GM18505 (cell line): ENCODE data around the gene HSDL2.
"Not testable (repeated sequence)": the region's sequence is repeated elsewhere in the genome, so short reads cannot be mapped to it uniquely, and the experiment has no call there.

ENCODE experiments used
- ATAC-seq: cut with Tn5 transposase; IDR thresholded peaks from one replicate; pipeline ENCODE4 v1.9.1; 2021; ENCODE audit not compliant: unreplicated experiment
- POLR2A ChIP-seq: IDR thresholded peaks from 4 replicates; pipeline ENCODE4 v1.6.1; 2011; ENCODE audit warnings: borderline replicate concordance; ENCODE audit not compliant: insufficient read depth, insufficient read length; ENCODE audit errors: extremely low read depth

HSDL2 gene

DNA sequence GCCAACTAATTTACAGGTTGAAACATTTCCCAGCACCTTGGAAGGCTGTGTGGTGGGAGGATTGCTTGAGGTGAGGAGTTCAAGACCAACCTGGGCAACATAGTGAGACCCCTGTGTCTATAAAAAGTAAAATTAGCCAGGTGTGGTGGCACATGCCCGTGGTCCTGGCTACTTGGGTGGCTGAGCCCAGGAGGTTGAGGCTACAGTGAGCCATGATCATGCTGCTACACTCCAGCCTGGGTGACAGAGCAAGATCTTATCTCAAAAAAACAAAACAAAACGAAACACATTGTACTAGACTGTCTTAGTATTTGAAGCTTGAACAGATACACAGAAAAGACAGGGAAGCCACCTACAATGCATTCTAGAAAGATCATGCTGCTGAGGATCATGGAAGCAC lies 2.8 kb upstream of the HSDL2 start:
- ATAC-seq: no peak
- no peak for TF ChIP-seq POLR2A

DNA sequence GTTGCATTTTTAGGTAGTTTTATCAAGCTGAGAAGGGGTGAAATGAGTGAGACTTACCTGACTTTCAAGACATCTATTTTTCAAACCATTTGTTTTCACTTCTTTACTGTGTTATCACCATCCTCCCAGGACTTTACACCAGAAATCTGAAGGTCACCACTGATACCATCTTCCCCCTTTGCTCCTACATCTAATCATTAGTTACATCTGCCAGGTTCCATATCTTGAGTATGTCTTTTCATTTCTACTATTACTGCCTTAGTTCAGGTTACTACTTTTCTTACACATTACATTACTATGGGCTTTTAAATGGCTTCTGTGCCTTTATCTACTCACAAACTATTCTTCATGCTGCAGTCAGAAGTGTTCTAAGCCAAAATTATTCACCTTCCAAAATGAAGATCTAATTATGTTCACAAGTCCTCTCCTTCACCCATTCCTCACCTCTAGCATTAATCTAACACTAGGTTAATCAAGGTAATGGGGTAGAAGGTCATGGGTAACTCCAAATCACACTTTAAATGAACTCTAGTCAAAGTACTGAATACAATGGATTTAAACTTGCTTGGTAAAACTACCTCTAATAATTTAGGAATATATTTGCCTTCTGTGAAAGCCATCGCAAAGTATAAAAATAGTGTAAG lies 2.1 kb upstream of the HSDL2 start:
- no peak for ATAC-seq
- TF ChIP-seq POLR2A: no peak

DNA sequence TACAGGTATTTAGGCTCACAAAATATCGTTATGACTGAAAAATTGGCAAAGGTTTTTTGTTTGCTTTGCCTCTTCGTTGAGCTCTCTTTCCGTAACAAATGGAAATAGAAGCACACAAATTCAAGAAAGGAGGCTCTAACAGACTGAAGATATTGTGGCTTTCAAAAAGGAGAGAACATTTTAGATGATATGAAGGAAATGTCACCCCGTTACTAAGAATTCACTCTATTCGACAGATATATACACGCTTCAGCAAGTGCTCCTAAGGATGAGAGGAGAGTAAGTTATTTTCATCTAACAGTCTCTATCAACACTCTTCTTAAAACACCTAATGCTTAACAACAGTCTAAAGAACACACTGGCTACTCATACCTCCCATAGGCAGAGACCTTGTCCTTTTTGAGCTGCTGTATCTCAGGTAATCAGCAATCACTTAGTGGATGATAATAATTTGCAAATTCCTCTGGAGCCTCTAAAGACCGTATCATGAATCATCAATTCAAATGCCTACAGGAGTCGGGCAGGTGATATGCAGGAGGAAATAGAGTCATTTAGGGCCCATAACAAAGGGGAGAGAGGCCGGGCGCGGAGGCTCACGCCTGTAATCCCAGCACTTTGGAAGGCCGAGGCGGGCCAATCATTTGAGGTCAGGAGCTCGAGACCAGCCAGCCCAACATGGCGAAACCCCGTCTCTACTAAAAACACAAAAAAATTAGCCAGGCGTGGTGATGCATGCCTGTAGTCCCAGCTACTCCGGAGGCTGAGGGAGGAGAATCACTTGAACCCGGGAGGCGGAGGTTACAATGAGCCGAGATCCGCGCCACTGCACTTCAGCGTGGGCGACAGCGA lies 1.4 kb upstream of the HSDL2 start:
- ATAC-seq: peak; percentile 4
- TF ChIP-seq POLR2A: no peak

- TF ChIP-seq POLR2A: peak; percentile 77
- peak; percentile 79 for ATAC-seq
Observed at GRCh38 chr9:112379177-112380101, 469 bp upstream of the HSDL2 start.

DNA sequence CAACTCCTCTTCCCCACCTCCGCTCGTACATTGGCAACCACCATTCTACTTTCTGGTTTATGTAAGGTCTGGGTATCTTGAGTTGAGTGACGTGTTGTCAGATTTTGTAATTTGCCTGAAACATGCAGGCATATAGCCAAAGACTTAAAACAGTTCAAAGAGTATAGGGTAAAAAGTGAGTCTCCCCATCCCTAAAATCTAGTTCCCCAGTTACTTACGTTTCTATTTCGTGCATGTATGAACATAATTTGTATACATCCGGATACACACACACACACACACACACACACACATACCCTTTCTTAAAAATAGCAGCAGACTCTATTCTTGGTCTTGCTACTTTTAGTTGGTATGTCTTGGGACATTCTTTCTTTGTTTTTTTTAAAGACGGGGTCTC lies 915 bp downstream of the HSDL2 start:
- TF ChIP-seq POLR2A: no peak
- ATAC-seq: no peak

- ATAC-seq: no peak
- TF ChIP-seq POLR2A: no peak
Observed at GRCh38 chr9:112382066-112382465, 2.2 kb downstream of the HSDL2 start.

DNA sequence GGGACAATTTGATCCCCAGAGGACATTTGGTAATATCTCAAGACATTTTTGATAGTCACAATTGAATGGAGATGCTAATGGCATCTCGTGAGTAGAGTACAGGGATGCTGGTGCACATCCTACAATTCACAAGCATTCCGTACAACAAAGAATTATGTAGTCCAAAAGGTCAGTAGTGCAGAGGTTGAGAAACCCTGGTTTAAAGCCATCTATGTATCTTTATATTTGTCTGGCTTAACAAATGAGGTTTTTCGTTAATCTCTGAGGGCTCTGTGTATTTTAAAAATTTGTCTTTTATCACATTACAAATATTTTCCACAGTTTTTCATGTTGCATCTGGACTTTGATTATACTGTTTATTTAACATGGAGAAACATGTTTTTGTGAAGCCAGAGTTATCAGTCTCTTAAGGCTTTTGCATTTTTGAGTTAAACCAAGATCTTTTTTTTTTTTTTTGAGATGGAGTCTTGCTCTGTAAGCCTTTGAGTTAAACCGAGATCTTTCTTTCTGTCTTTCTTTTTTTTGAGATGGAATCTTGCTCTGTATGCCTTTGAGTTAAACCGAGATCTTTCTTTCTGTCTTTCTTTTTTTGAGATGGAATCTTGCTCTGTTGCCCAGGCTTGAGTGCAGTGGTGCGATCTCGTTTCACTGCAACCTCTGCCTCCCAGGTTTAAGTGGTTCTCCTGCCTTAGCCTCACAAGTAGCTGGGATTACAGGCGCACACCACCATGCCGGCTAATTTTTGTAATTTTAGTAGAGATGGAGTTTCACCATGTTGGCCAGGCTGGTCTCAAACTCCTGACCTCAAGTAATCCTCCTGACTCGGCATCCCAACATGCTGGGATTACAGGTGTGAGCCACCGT lies 2.8 kb downstream of the HSDL2 start:
- TF ChIP-seq POLR2A: no peak
- ATAC-seq: no peak

- TF ChIP-seq POLR2A: no peak
- ATAC-seq: no peak
Observed at GRCh38 chr9:112384219-112384618, 4.3 kb downstream of the HSDL2 start.

- no peak for TF ChIP-seq POLR2A
- no peak for ATAC-seq
Observed at GRCh38 chr9:112384690-112385089, 4.8 kb downstream of the HSDL2 start.

DNA sequence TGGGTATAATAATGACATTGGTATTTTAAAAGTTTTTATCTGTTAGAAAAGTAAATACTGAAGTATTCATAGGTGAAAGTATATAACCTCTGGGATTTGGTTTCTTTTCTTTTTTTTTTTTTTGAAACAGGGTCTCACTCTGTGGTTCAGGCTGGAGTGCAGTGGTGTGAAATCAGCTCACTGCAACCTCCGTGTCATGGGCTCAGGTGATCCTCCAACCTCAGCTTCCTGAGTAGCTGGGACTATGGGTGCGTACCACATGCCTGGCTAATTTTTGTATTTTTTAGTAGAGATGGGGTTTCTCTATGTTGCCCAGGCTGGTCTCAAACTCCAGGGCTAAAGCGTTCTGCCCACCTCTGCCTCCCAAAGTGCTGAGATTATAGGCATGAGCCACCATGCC lies 7.2 kb downstream of the HSDL2 start:
- ATAC-seq: no peak
- TF ChIP-seq POLR2A: no peak

DNA sequence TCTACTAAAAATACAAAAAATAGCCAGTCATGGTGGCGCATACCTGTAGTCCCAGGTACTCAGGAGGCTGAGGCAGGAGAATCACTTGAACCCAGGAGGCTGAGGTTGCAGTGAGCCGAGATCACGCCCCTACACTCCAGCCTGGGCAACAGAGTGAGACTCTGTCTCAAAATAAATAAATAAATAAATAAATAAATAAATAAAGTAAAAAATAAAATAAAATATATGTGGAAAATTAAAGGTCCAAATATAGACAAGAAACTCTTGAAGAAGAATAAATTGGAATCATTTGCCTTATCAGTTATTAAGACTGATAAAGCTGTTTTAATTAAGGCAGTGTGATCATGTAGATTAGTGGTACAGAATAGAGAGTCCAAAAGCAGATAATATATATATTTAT lies 10.0 kb downstream of the HSDL2 start:
- not testable (repeated sequence) for ATAC-seq

DNA sequence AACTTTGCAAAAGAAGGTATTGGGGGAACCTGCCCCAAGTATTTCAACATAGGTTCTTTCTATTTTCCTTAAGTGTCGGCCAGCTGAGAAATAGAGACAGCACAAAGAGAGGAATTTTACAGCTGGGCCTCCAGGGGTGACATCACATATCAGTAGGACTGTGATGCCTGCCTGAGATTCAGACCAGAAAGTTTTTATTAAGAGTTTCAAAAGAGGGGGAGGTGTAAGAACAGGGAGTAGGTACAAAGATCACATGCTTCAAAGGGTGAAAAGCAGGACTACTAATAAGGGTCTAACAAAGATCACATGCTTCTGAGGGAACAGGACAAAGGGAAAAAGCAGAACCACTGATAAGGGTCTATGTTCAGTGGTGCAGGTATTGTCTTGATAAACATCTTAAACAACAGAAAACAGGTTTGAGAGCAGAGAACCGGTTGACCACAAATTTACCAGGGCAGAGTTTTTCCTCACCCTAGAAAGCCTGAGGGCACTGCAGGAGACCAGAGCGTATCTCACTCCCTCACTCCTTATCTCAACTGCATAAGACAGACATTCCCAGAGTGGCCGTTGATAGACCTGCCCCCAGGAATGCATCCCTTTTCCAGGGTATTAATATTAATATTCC lies 12.1 kb downstream of the HSDL2 start:
- not testable (repeated sequence) for ATAC-seq

DNA sequence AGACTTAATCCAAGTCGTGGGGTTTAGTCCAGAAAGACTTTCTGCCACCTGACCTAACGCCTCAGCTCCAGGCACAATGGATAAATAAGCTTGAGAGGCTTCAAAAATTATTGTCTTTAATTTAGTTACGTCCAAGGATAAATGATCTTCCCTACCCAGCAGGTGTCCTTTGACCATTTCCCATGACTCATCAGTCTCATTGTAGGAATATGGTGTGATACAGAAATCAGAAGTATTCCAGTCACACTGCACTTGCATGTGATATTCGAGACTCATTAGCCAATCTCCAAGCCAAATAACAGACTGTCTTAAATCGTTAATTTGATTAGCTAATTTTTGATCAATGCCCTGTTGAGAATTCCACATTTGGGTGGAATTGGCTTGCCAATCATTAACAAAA lies 13.2 kb downstream of the HSDL2 start:
- not testable (repeated sequence) for ATAC-seq
